SU-DHL-6 (cell line): Measurements from ENCODE around the gene CLIP3.

Experiments used
- H2AFZ ChIP-seq: fragments of 200-600 bp; sonication (generic); 2 replicates; pipeline ENCODE4 v1.6.1; 2014; ENCODE audit warnings: low read depth, mild to moderate bottlenecking, moderate library complexity, mixed read lengths, antibody characterized with exemption, low read length; ENCODE audit not compliant: severe bottlenecking
- H3F3A ChIP-seq: fragments of 200-600 bp; shearing (Covaris generic); 2 replicates; pipeline ENCODE4 v1.6.0; 2016; ENCODE audit warnings: antibody characterized with exemption, mild to moderate bottlenecking; ENCODE audit not compliant: insufficient read depth
- H3K27ac ChIP-seq: fragments of 200-600 bp; sonication (generic); 2 replicates; pipeline ENCODE4 v1.5.1; 2016; ENCODE audit warnings: low read depth, mild to moderate bottlenecking, low read length, moderate library complexity, mixed read lengths
- H3K27me3 ChIP-seq: fragments of 200-600 bp; sonication (generic), shearing (Covaris generic); 2 replicates; pipeline ENCODE4 v1.6.0; 2014; ENCODE audit warnings: mild to moderate bottlenecking, low read length
- H3K36me3 ChIP-seq: fragments of 200-600 bp; sonication (generic); 2 replicates; pipeline ENCODE4 v1.6.1; 2014; ENCODE audit warnings: mild to moderate bottlenecking, low read length, mixed read lengths
- H3K4me2 ChIP-seq: fragments of 300-600, 200-600 bp; shearing (Covaris generic), sonication (generic); 2 replicates; pipeline ENCODE4 v1.6.0; 2014; ENCODE audit warnings: low read length, low read depth, mild to moderate bottlenecking; ENCODE audit not compliant: poor library complexity, severe bottlenecking
- H3K4me3 ChIP-seq: fragments of 200-600 bp; sonication (generic); 2 replicates; pipeline ENCODE4 v1.5.1; 2014; ENCODE audit warnings: antibody characterized with exemption, low read length, mild to moderate bottlenecking, mixed read lengths; ENCODE audit not compliant: insufficient read depth, poor library complexity, severe bottlenecking
- H3K79me2 ChIP-seq: fragments of 200-600 bp; sonication (generic); 2 replicates; pipeline ENCODE4 v1.6.1; 2014; ENCODE audit warnings: mild to moderate bottlenecking, low read length, moderate library complexity; ENCODE audit not compliant: insufficient read depth
- H3K9ac ChIP-seq: fragments of 200-600 bp; sonication (generic); 2 replicates; pipeline ENCODE4 v1.7.0; 2014; ENCODE audit warnings: mild to moderate bottlenecking, low read length
- H3K9me2 ChIP-seq: fragments of 200-600 bp; sonication (generic); replicated peaks from 2 replicates; pipeline ENCODE4 v1.6.1; 2014; ENCODE audit warnings: low read length; ENCODE audit not compliant: insufficient read depth
- H3K9me3 ChIP-seq: fragments of 200-600 bp; sonication (generic); 2 replicates; pipeline ENCODE4 v1.6.1; 2014; ENCODE audit warnings: low read length, mixed read lengths; ENCODE audit not compliant: insufficient read depth
- H4K20me1 ChIP-seq: fragments of 200-600 bp; sonication (generic); 2 replicates; pipeline ENCODE4 v1.6.1; 2014; ENCODE audit warnings: low read depth, mild to moderate bottlenecking, antibody characterized with exemption, low read length, moderate library complexity, mixed read lengths
- CTCF ChIP-seq: fragments of 200-600 bp; sonication (generic); IDR thresholded peaks from one replicate; pipeline ENCODE4 v1.5.1; 2017; ENCODE audit warnings: antibody characterized with exemption, mild to moderate bottlenecking, low read length, moderate library complexity; ENCODE audit not compliant: insufficient read depth, poor library complexity, severe bottlenecking
- EZH2phosphoT487 ChIP-seq: fragments of 200-600 bp; sonication (generic), shearing (Covaris generic); conservative IDR thresholded peaks from 2 replicates; pipeline ENCODE4 v1.6.1; 2018; ENCODE audit warnings: mild to moderate bottlenecking, antibody characterized with exemption, low read length, moderate library complexity, mixed read lengths

Gene CLIP3

GRCh38 chr19:35975608-35976214 is 57.0 kb downstream of the CLIP3 start:
- H3K4me2 ChIP-seq = no peak overlapping the region
- no peaks in the 10 kb centered on the region for H3K9me3 ChIP-seq
- H3K27me3 ChIP-seq = no peaks in the 10 kb centered on the region
- TF ChIP-seq EZH2phosphoT487 (no peak), CTCF (no peak)
- H3K27ac ChIP-seq = no peak overlapping the region
- H3K4me3 ChIP-seq = no peak overlapping the region
- no peaks in the 10 kb centered on the region for H3K36me3 ChIP-seq
- H3K9ac ChIP-seq = no peak overlapping the region
- no peaks in the 10 kb centered on the region for H3K9me2 ChIP-seq
- no peaks in the 10 kb centered on the region for H4K20me1 ChIP-seq
- H3K79me2 ChIP-seq = no peaks in the 10 kb centered on the region
- H3F3A ChIP-seq = no peaks in the 10 kb centered on the region
- H2AFZ ChIP-seq = no peak overlapping the region

GRCh38 chr19:35973487-35973886 is 59.2 kb downstream of the CLIP3 start:
- no peaks in the 10 kb centered on the region for H3K79me2 ChIP-seq
- no peak overlapping the region for H3K4me3 ChIP-seq
- no peak overlapping the region for H3K4me2 ChIP-seq
- H3K27me3 ChIP-seq = no peaks in the 10 kb centered on the region
- TF ChIP-seq EZH2phosphoT487 (no peak), CTCF (no peak)
- H3K27ac ChIP-seq = no peak overlapping the region
- H3F3A ChIP-seq = no peaks in the 10 kb centered on the region
- H3K9ac ChIP-seq = no peak overlapping the region
- no peak overlapping the region for H2AFZ ChIP-seq
- no peaks in the 10 kb centered on the region for H3K9me3 ChIP-seq
- H4K20me1 ChIP-seq = no peaks in the 10 kb centered on the region
- no peaks in the 10 kb centered on the region for H3K9me2 ChIP-seq
- no peaks in the 10 kb centered on the region for H3K36me3 ChIP-seq

- H3K27me3 ChIP-seq = no peaks in the 10 kb centered on the region
- no peaks in the 10 kb centered on the region for H3K79me2 ChIP-seq
- no peak overlapping the region for H2AFZ ChIP-seq
- H3K9me2 ChIP-seq = no peaks in the 10 kb centered on the region
- no peaks in the 10 kb centered on the region for H3K9me3 ChIP-seq
- no peaks in the 10 kb centered on the region for H3F3A ChIP-seq
- TF ChIP-seq EZH2phosphoT487 (no peak), CTCF (no peak)
- H3K4me3 ChIP-seq = no peak overlapping the region
- H3K4me2 ChIP-seq = no peak overlapping the region
- H3K36me3 ChIP-seq = no peaks in the 10 kb centered on the region
- H3K9ac ChIP-seq = no peak overlapping the region
- no peak overlapping the region for H3K27ac ChIP-seq
- no peaks in the 10 kb centered on the region for H4K20me1 ChIP-seq
These were observed 65.9 kb downstream of the CLIP3 start for GRCh38 chr19:35966771-35967170.
